MCF 10A (cell line): ENCODE measurements around the gene HYAL3. TPM values are rescaled to one million over a fixed set of nuclear protein-coding genes. Genes with fewer than 3 reads are reported as not detected.

Source experiments
- BruUV-seq: library from RNA; stranded (reverse); fragments of 400-500 nt; replicated peaks from 2 replicates; lab custom pipeline; 2021; lab: Mats Ljungman, UMichigan
- CTCF ChIA-PET: fragments of 300-600 bp; sonication (Branson Sonifier 250); formaldehyde crosslinking; extraction: SDS; loops from one replicate; lab custom pipeline; 2021; ENCODE audit warnings: antibody characterized with exemption, inconsistent platforms; lab: Yijun Ruan, JAX
- POLR2A ChIA-PET: fragments of 300-600, 350-650 bp; sonication (Branson Sonifier 250); formaldehyde crosslinking; extraction: SDS; loops from one replicate; lab custom pipeline; 2020; ENCODE audit warnings: antibody characterized with exemption, inconsistent platforms; lab: Yijun Ruan, JAX
- DNase-seq: peaks from one replicate; pipeline ENCODE4 v3.0.0-alpha.2; 2018; ENCODE audit not compliant: unreplicated experiment
- H3K27ac Mint-ChIP-seq: one replicate; pipeline ENCODE4 v1.8.0; 2022; ENCODE audit warnings: mild to moderate bottlenecking, low read depth, mixed read lengths; ENCODE audit not compliant: unreplicated experiment
- H3K27me3 Mint-ChIP-seq: one replicate; pipeline ENCODE4 v1.8.0; 2022; ENCODE audit warnings: mixed read lengths; ENCODE audit not compliant: insufficient read depth, unreplicated experiment
- H3K36me3 Mint-ChIP-seq: one replicate; pipeline ENCODE4 v1.8.0; 2022; ENCODE audit warnings: mild to moderate bottlenecking, moderate library complexity, mixed read lengths; ENCODE audit not compliant: insufficient read depth, unreplicated experiment
- H3K4me1 Mint-ChIP-seq: one replicate; pipeline ENCODE4 v1.8.0; 2022; ENCODE audit warnings: mixed read lengths; ENCODE audit not compliant: insufficient read depth, unreplicated experiment
- H3K4me3 Mint-ChIP-seq: one replicate; pipeline ENCODE4 v1.8.0; 2022; ENCODE audit warnings: mild to moderate bottlenecking, moderate library complexity, mixed read lengths; ENCODE audit not compliant: unreplicated experiment
- H3K9me3 Mint-ChIP-seq: one replicate; pipeline ENCODE4 v1.8.0; 2022; ENCODE audit warnings: mixed read lengths; ENCODE audit not compliant: unreplicated experiment
- intact Hi-C: fragments of 100-400 bp; cut with micrococcal nuclease; formaldehyde crosslinking; loops from 2 replicates; pipeline ENCODE4 v1.14.1; 2022
- total RNA-seq: library from RNA; stranded (reverse); gene quantifications from 2 replicates; pipeline ENCODE4 v1.2.3, GENCODE V29; 2022
- TF ChIP-seq, protein P1 (sequence below): fragments of 200-600 bp; IDR thresholded peaks from one replicate; pipeline ENCODE4 v1.8.0; 2022; ENCODE audit warnings: antibody characterized with exemption, mild to moderate bottlenecking; ENCODE audit not compliant: unreplicated experiment

HYAL3 gene
- total RNA-seq, 1 experiment from 2014 or later, result 2.3 TPM

DNA sequence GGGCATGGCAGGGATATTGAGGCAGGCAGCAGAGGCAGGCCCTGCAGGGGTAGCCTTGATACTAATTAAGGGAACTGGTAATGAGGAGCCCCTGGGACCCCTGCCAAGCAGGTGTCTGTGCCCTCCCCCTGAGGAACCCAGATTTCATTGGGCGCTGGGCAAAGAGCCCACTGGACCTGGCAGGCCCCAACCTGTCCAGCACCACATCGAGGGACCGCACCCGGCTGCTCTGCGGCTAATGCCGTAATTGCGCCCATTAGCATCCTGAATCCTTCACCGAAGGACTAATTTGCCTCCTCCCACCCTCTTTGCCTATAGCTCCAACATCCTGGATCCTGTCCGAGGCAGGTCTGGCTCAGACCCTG lies 44.0 kb downstream of the HYAL3 start:
- peaks cover 16% of the 10 kb centered on the region for H3K4me1 Mint-ChIP-seq
- H3K36me3 Mint-ChIP-seq, result peaks cover 40% of the 10 kb centered on the region
- no peaks in the 10 kb centered on the region for H3K27me3 Mint-ChIP-seq
- intact Hi-C loops, result no loop called here
- H3K4me3 Mint-ChIP-seq, result no peak overlapping the region
- no peaks in the 10 kb centered on the region for H3K9me3 Mint-ChIP-seq
- no TSS peak for BruUV-seq
- ChIA-PET POLR2A (interaction anchor here (1.0 kb wide), 1 partner anchor 17 kb away, joined by 3 read pairs; no protein-coding TSS in a partner anchor), CTCF (interaction anchor here (1.2 to 7.2 kb wide), 5 partner anchors 9 to 140 kb away, joined by 3 to 70 read pairs (median 9); no protein-coding TSS in a partner anchor)
- DNase-seq, result peak; percentile 68
- H3K27ac Mint-ChIP-seq, result peak overlapping the region; percentile 84
- TF ChIP-seq, protein P1, sequence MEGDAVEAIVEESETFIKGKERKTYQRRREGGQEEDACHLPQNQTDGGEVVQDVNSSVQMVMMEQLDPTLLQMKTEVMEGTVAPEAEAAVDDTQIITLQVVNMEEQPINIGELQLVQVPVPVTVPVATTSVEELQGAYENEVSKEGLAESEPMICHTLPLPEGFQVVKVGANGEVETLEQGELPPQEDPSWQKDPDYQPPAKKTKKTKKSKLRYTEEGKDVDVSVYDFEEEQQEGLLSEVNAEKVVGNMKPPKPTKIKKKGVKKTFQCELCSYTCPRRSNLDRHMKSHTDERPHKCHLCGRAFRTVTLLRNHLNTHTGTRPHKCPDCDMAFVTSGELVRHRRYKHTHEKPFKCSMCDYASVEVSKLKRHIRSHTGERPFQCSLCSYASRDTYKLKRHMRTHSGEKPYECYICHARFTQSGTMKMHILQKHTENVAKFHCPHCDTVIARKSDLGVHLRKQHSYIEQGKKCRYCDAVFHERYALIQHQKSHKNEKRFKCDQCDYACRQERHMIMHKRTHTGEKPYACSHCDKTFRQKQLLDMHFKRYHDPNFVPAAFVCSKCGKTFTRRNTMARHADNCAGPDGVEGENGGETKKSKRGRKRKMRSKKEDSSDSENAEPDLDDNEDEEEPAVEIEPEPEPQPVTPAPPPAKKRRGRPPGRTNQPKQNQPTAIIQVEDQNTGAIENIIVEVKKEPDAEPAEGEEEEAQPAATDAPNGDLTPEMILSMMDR, result no peak

DNA sequence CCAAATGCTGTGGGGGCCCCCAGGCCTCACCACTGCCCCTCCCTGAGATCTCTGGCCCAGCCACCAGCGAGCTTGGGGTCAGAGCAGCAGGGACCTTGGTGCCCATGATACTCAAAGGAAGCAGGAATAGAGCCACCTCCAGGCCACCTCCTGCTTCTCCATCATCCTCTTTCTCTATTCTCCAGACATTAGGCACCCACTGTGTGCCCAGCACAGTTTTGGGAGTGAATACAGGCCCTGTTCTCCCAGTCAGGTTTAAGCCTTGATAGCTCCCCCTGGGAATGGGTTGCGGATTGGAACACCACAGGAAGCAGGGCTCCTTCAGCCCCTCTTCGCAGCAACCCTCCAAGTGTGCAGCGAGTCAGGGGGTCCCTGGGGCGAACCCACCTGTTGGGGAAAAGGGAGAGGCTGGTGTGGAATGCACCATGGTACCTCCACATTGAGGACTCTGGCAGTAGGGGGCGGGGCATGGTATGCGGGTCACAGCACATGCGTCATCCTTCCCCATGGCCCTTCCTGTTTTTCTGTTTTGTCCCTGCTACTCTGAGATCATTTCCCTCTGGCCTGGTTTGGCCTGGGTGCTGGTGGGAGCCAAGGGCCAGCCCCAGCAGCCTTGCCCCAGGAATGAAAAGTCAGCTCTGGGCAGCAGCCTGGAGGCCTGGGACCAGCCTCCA lies 44.5 kb downstream of the HYAL3 start:
- Mint-ChIP-seq H3K36me3 (peaks cover 39% of the 10 kb centered on the region), H3K4me1 (peaks cover 22% of the 10 kb centered on the region), H3K9me3 (no peaks in the 10 kb centered on the region), H3K27ac (peak overlapping the region; percentile 84), H3K4me3 (no peak overlapping the region), H3K27me3 (no peaks in the 10 kb centered on the region)
- intact Hi-C loops, result no loop called here
- CTCF ChIA-PET, result interaction anchor here (1.7 to 7.2 kb wide), 5 partner anchors 8 to 139 kb away, joined by 3 to 70 read pairs (median 9); no protein-coding TSS in a partner anchor
- no TSS peak for BruUV-seq
- TF ChIP-seq, protein P1, result no peak
- peak; percentile 64 for DNase-seq
- POLR2A ChIA-PET, result interaction anchor here (1.0 kb wide), 1 partner anchor 16 kb away, joined by 3 read pairs; no protein-coding TSS in a partner anchor

- peak; percentile 96 for DNase-seq
- H3K4me1 Mint-ChIP-seq, result peaks cover 42% of the 10 kb centered on the region
- TF ChIP-seq, protein P1, result no peak
- ChIA-PET POLR2A (interaction anchor here (0.7 to 2.0 kb wide), 6 partner anchors 9 to 136 kb away, joined by 3 to 25 read pairs (median 4); partner anchors contain the start of genes GNAI2 and TUSC2), CTCF (interaction anchor here (0.7 to 1.2 kb wide), 4 partner anchors 10 to 20 kb away, joined by 3 to 4 read pairs (median 4); no protein-coding TSS in a partner anchor)
- H3K27ac Mint-ChIP-seq, result peak overlapping the region; percentile 92
- H3K4me3 Mint-ChIP-seq, result peak overlapping the region; percentile 23
- no peaks in the 10 kb centered on the region for H3K9me3 Mint-ChIP-seq
- H3K36me3 Mint-ChIP-seq, result peaks cover 21% of the 10 kb centered on the region
- intact Hi-C loops, result loop anchor here (1.0 kb wide), 1 partner anchor 24 kb away; no protein-coding TSS in a partner anchor
- no TSS peak for BruUV-seq
- H3K27me3 Mint-ChIP-seq, result no peaks in the 10 kb centered on the region
Measured at GRCh38 chr3:50251220-50251619, 48.0 kb downstream of the HYAL3 start.

DNA sequence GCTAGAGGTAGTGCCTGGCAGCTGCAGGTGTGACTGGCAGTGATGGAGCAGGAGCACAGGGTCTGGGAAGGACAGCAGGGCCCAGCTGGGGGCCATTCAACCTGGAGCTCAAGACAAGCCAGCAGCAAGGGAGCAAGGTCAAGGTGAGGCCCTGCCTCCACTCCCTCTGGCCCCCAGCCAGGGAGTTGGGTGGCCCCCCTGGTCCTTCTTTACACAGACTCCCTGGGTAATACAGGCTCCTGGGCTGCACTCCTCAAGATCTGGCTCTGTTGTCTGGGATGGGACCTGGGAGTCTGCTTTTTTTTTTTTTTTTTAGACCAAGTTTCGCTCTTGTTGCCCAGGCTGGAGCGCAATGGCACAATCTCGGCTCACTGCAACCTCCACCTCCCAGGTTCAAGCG lies 48.7 kb downstream of the HYAL3 start:
- no TSS peak for BruUV-seq
- no peak overlapping the region for H3K4me3 Mint-ChIP-seq
- no peak for DNase-seq
- no peaks in the 10 kb centered on the region for H3K9me3 Mint-ChIP-seq
- intact Hi-C loops, result no loop called here
- H3K27me3 Mint-ChIP-seq, result no peaks in the 10 kb centered on the region
- TF ChIP-seq, protein P1, result no peak
- ChIA-PET CTCF (interaction anchor here (0.6 to 5.8 kb wide), 5 partner anchors 9 to 1751 kb away, joined by 3 to 107 read pairs (median 4); no protein-coding TSS in a partner anchor), POLR2A (interaction anchor here (0.9 to 4.6 kb wide), 7 partner anchors 9 to 78 kb away, joined by 3 to 102 read pairs (median 4); partner anchors contain the start of genes GNAI2 and TUSC2)
- peak overlapping the region; percentile 73 for H3K27ac Mint-ChIP-seq
- peaks cover 49% of the 10 kb centered on the region for H3K4me1 Mint-ChIP-seq
- H3K36me3 Mint-ChIP-seq, result peaks cover 21% of the 10 kb centered on the region
